GM12878 (cell line): ENCODE results near the gene ZWILCH. TPM values are rescaled to one million over a fixed set of nuclear protein-coding genes. Genes with fewer than 3 reads are reported as not detected.

Source experiments
- EP300 ChIP-seq, 2 experiments: fragments of 150-350 bp in 1 of 2; IDR thresholded peaks; 2 replicates each; pipeline ENCODE4 v1.6.1; 2011 to 2012; ENCODE audit warnings: low read depth in 2 of 2, low read length in 2 of 2, borderline replicate concordance in 1 of 2, improper control_type of control experiment in 1 of 2, inconsistent platforms in 1 of 2; ENCODE audit not compliant: control insufficient read depth in 1 of 2
- FOXK2 ChIP-seq: fragments of 450-650 bp; IDR thresholded peaks from 2 replicates; pipeline ENCODE4 v1.6.1; 2017; ENCODE audit warnings: mild to moderate bottlenecking, moderate library complexity
- HDAC2 ChIP-seq: fragments of 200-600 bp; sonication (generic); IDR thresholded peaks from 2 replicates; pipeline ENCODE4 v1.6.1; 2017
- POU2F2 ChIP-seq: IDR thresholded peaks from 3 replicates; pipeline ENCODE4 v1.6.1; 2011; ENCODE audit warnings: low read depth, mild to moderate bottlenecking, low read length, borderline replicate concordance
- polyA plus RNA-seq, 11 experiments: library from polyadenylated mRNA; depleted of rRNA in 4 of 11; unstranded in 6 of 11; stranded (reverse) in 5 of 11; fragments of >200 nt; fragmentation: Nextera tagmentation in 4 of 11; fragmentation: Illumina TruSeq in 1 of 11; extraction: Ambion mirVana in 4 of 11; extraction: Trizol in 1 of 11; gene quantifications; 1 replicate in 1 of 11; 2 replicates in 10 of 11; pipeline versions ENCODE4 v1.2.1 to v1.2.3, GENCODE V29; 2011 to 2016; ENCODE audit warnings: inconsistent platforms in 2 of 11, missing spikeins in 2 of 11, low read depth in 1 of 11
- total RNA-seq, 4 experiments: library from RNA; depleted of rRNA in 3 of 4; stranded (reverse); fragments of >200 nt in 3 of 4; fragmentation: Illumina TruSeq in 1 of 4; extraction: Trizol in 1 of 4; gene quantifications; 2 replicates each; pipeline versions ENCODE4 v1.2.1 to v1.2.3, GENCODE V29; 2013 to 2021
- TF ChIP-seq, protein P1 (sequence below): fragments of 450-650 bp; IDR thresholded peaks from 2 replicates; pipeline ENCODE4 v1.6.1; 2016; ENCODE audit warnings: mild to moderate bottlenecking, moderate library complexity, borderline replicate concordance
- TF ChIP-seq, protein P2 (sequence below): fragments of 450-650 bp; IDR thresholded peaks from 2 replicates; pipeline ENCODE4 v1.6.1; 2017; ENCODE audit warnings: mild to moderate bottlenecking, moderate library complexity
- TF ChIP-seq, protein P3 (sequence below): IDR thresholded peaks from 2 replicates; pipeline ENCODE4 v1.6.1; 2012; ENCODE audit warnings: low read length, inconsistent platforms
- TF ChIP-seq, protein P4 (sequence below): IDR thresholded peaks from 2 replicates; pipeline ENCODE4 v1.6.1; 2012; ENCODE audit warnings: mild to moderate bottlenecking, low read depth, low read length
- TF ChIP-seq, protein P5 (sequence below): IDR thresholded peaks from 2 replicates; pipeline ENCODE4 v1.6.1; 2011; ENCODE audit warnings: mild to moderate bottlenecking, low read depth, low read length, moderate library complexity; ENCODE audit not compliant: insufficient replicate concordance
- TF ChIP-seq, protein P6 (sequence below): IDR thresholded peaks from 2 replicates; pipeline ENCODE4 v1.6.1; 2012; ENCODE audit warnings: low read depth, low read length, improper control_type of control experiment

ZWILCH gene
- total and polyA plus RNA-seq, 10 of the 15 experiments (the other 5 are each of a cell fraction or from before 2014, with no cell fraction given), result 15.6 to 73.9 (median 32.4) TPM

DNA sequence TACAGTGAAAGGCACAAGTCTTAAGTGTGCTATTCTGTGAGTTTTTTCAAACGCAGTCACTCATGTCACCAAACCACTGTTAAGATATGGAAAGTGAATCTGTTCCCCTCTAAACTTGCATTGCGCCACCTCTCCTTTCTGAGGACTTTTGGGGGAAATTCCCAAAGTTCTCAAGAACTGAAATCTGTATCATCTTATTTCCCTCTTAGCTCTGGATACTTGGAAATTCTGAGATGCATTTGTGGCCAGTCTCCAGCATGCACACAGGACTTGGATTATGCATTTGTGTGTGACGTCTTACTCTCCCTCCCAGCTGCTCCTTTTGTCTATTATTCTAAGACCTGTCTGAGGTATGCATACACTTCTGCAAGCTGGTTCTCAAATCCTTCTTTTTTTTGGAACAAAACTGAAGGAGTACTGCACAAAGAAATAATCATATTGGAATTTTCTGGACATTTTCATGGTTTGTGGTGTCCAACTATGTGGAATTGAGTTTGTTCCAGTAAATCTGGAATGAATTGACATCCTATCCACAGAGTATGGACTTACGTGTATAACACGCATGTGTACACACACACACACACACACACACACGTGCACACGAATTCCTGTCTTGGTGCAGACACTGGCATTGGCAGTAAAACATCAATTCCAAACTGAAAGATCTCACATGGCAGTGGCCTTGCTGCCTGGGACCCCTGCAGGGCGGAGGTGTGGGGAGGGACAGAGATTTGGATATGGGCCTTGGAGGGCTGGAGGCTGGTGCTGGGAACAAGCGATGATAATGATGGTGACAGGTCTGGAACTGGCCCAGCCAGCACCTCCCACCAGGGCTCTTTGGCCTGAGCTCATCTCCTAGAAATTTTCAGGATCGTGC, 68.8 kb downstream of the ZWILCH start (continued):
- TF ChIP-seq, protein P1, sequence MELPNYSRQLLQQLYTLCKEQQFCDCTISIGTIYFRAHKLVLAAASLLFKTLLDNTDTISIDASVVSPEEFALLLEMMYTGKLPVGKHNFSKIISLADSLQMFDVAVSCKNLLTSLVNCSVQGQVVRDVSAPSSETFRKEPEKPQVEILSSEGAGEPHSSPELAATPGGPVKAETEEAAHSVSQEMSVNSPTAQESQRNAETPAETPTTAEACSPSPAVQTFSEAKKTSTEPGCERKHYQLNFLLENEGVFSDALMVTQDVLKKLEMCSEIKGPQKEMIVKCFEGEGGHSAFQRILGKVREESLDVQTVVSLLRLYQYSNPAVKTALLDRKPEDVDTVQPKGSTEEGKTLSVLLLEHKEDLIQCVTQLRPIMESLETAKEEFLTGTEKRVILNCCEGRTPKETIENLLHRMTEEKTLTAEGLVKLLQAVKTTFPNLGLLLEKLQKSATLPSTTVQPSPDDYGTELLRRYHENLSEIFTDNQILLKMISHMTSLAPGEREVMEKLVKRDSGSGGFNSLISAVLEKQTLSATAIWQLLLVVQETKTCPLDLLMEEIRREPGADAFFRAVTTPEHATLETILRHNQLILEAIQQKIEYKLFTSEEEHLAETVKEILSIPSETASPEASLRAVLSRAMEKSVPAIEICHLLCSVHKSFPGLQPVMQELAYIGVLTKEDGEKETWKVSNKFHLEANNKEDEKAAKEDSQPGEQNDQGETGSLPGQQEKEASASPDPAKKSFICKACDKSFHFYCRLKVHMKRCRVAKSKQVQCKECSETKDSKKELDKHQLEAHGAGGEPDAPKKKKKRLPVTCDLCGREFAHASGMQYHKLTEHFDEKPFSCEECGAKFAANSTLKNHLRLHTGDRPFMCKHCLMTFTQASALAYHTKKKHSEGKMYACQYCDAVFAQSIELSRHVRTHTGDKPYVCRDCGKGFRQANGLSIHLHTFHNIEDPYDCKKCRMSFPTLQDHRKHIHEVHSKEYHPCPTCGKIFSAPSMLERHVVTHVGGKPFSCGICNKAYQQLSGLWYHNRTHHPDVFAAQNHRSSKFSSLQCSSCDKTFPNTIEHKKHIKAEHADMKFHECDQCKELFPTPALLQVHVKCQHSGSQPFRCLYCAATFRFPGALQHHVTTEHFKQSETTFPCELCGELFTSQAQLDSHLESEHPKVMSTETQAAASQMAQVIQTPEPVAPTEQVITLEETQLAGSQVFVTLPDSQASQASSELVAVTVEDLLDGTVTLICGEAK, result no peak
- TF ChIP-seq, protein P2, sequence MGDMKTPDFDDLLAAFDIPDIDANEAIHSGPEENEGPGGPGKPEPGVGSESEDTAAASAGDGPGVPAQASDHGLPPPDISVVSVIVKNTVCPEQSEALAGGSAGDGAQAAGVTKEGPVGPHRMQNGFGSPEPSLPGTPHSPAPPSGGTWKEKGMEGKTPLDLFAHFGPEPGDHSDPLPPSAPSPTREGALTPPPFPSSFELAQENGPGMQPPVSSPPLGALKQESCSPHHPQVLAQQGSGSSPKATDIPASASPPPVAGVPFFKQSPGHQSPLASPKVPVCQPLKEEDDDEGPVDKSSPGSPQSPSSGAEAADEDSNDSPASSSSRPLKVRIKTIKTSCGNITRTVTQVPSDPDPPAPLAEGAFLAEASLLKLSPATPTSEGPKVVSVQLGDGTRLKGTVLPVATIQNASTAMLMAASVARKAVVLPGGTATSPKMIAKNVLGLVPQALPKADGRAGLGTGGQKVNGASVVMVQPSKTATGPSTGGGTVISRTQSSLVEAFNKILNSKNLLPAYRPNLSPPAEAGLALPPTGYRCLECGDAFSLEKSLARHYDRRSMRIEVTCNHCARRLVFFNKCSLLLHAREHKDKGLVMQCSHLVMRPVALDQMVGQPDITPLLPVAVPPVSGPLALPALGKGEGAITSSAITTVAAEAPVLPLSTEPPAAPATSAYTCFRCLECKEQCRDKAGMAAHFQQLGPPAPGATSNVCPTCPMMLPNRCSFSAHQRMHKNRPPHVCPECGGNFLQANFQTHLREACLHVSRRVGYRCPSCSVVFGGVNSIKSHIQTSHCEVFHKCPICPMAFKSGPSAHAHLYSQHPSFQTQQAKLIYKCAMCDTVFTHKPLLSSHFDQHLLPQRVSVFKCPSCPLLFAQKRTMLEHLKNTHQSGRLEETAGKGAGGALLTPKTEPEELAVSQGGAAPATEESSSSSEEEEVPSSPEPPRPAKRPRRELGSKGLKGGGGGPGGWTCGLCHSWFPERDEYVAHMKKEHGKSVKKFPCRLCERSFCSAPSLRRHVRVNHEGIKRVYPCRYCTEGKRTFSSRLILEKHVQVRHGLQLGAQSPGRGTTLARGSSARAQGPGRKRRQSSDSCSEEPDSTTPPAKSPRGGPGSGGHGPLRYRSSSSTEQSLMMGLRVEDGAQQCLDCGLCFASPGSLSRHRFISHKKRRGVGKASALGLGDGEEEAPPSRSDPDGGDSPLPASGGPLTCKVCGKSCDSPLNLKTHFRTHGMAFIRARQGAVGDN, result no peak
- TF ChIP-seq EP300 (IDR thresholded peaks at IDR 0.05; ENCODE audit: borderline replicate concordance in 1 of 2, control insufficient read depth in 1 of 2, low read depth in 2 of 2, low read length in 2 of 2), result no peak
- TF ChIP-seq HDAC2, result no peak
- TF ChIP-seq, protein P3, sequence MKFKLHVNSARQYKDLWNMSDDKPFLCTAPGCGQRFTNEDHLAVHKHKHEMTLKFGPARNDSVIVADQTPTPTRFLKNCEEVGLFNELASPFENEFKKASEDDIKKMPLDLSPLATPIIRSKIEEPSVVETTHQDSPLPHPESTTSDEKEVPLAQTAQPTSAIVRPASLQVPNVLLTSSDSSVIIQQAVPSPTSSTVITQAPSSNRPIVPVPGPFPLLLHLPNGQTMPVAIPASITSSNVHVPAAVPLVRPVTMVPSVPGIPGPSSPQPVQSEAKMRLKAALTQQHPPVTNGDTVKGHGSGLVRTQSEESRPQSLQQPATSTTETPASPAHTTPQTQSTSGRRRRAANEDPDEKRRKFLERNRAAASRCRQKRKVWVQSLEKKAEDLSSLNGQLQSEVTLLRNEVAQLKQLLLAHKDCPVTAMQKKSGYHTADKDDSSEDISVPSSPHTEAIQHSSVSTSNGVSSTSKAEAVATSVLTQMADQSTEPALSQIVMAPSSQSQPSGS, result no peak
- TF ChIP-seq, protein P4, sequence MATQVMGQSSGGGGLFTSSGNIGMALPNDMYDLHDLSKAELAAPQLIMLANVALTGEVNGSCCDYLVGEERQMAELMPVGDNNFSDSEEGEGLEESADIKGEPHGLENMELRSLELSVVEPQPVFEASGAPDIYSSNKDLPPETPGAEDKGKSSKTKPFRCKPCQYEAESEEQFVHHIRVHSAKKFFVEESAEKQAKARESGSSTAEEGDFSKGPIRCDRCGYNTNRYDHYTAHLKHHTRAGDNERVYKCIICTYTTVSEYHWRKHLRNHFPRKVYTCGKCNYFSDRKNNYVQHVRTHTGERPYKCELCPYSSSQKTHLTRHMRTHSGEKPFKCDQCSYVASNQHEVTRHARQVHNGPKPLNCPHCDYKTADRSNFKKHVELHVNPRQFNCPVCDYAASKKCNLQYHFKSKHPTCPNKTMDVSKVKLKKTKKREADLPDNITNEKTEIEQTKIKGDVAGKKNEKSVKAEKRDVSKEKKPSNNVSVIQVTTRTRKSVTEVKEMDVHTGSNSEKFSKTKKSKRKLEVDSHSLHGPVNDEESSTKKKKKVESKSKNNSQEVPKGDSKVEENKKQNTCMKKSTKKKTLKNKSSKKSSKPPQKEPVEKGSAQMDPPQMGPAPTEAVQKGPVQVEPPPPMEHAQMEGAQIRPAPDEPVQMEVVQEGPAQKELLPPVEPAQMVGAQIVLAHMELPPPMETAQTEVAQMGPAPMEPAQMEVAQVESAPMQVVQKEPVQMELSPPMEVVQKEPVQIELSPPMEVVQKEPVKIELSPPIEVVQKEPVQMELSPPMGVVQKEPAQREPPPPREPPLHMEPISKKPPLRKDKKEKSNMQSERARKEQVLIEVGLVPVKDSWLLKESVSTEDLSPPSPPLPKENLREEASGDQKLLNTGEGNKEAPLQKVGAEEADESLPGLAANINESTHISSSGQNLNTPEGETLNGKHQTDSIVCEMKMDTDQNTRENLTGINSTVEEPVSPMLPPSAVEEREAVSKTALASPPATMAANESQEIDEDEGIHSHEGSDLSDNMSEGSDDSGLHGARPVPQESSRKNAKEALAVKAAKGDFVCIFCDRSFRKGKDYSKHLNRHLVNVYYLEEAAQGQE, result no peak
- no peak for TF ChIP-seq FOXK2
- TF ChIP-seq, protein P5, sequence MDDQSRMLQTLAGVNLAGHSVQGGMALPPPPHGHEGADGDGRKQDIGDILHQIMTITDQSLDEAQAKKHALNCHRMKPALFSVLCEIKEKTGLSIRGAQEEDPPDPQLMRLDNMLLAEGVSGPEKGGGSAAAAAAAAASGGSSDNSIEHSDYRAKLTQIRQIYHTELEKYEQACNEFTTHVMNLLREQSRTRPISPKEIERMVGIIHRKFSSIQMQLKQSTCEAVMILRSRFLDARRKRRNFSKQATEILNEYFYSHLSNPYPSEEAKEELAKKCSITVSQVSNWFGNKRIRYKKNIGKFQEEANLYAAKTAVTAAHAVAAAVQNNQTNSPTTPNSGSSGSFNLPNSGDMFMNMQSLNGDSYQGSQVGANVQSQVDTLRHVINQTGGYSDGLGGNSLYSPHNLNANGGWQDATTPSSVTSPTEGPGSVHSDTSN, result no peak
- TF ChIP-seq, protein P6, sequence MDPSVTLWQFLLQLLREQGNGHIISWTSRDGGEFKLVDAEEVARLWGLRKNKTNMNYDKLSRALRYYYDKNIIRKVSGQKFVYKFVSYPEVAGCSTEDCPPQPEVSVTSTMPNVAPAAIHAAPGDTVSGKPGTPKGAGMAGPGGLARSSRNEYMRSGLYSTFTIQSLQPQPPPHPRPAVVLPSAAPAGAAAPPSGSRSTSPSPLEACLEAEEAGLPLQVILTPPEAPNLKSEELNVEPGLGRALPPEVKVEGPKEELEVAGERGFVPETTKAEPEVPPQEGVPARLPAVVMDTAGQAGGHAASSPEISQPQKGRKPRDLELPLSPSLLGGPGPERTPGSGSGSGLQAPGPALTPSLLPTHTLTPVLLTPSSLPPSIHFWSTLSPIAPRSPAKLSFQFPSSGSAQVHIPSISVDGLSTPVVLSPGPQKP, result no peak
- no peak for TF ChIP-seq POU2F2
